HepG2 (cell line): Measurements from ENCODE around the gene KIF17. TPM values are rescaled to one million over a fixed set of nuclear protein-coding genes. Genes with fewer than 3 reads are reported as not detected.

Experiments used
- ARID2 ChIP-seq: sonication (generic); formaldehyde crosslinking; IDR thresholded peaks from 2 replicates; pipeline ENCODE4 v1.8.1; 2022; ENCODE audit warnings: mild to moderate bottlenecking, missing genetic modification reagents, borderline replicate concordance
- CEBPB ChIP-seq: IDR thresholded peaks from 2 replicates; pipeline ENCODE4 v1.6.1; 2011; ENCODE audit warnings: low read depth, low read length, improper control_type of control experiment, borderline replicate concordance
- CHD2 ChIP-seq: IDR thresholded peaks from 2 replicates; pipeline ENCODE4 v1.6.1; 2011; ENCODE audit warnings: low read depth, low read length, improper control_type of control experiment
- CREBL2 ChIP-seq: sonication (generic); formaldehyde crosslinking; IDR thresholded peaks from 2 replicates; pipeline ENCODE4 v1.8.1; 2023; ENCODE audit warnings: missing genetic modification reagents, mild to moderate bottlenecking, borderline replicate concordance
- CREM ChIP-seq, 2 experiments: sonication (generic) in 1 of 2; formaldehyde crosslinking in 1 of 2; IDR thresholded peaks; 2 replicates each; pipeline versions ENCODE4 v1.4.0 to v1.6.1; 2016 to 2020; ENCODE audit warnings: antibody characterized with exemption in 1 of 2, mild to moderate bottlenecking in 1 of 2, missing genetic modification reagents in 1 of 2
- DZIP1 ChIP-seq: sonication (generic); formaldehyde crosslinking; IDR thresholded peaks from 2 replicates; pipeline ENCODE4 v1.5.0; 2020; ENCODE audit warnings: mild to moderate bottlenecking, missing genetic modification reagents
- HNRNPL ChIP-seq: fragments of 200-400 bp; formaldehyde crosslinking; IDR thresholded peaks from 2 replicates; pipeline ENCODE4 v1.6.1; 2017; ENCODE audit warnings: mild to moderate bottlenecking, low read depth, low read length
- MAFF ChIP-seq: IDR thresholded peaks from 2 replicates; pipeline ENCODE4 v1.6.1; 2011; ENCODE audit warnings: low read depth, low read length, improper control_type of control experiment
- MIER2 ChIP-seq: IDR thresholded peaks from 2 replicates; pipeline ENCODE4 v1.6.1; 2016; ENCODE audit warnings: missing biosample characterization, missing genetic modification reagents
- MNT ChIP-seq: fragments of 450-650 bp; IDR thresholded peaks from 2 replicates; pipeline ENCODE4 v1.6.1; 2016
- NBN ChIP-seq: fragments of 450-650 bp; conservative IDR thresholded peaks from 2 replicates; pipeline ENCODE4 v1.6.1; 2017
- NCOR1 ChIP-seq: fragments of 200-600 bp; sonication (generic); IDR thresholded peaks from 2 replicates; pipeline ENCODE4 v1.7.0; 2017; ENCODE audit warnings: antibody characterized with exemption, low read length, borderline replicate concordance
- RNF2 ChIP-seq: fragments of 450-650 bp; conservative IDR thresholded peaks from 2 replicates; pipeline ENCODE4 v1.6.1; 2016; ENCODE audit warnings: low read depth
- SCMH1 ChIP-seq: sonication (generic); formaldehyde crosslinking; IDR thresholded peaks from 2 replicates; pipeline ENCODE4 v1.9.0; 2021; ENCODE audit warnings: missing genetic modification reagents, mild to moderate bottlenecking, borderline replicate concordance
- SP4 ChIP-seq: sonication (generic); formaldehyde crosslinking; IDR thresholded peaks from 2 replicates; pipeline ENCODE4 v1.8.1; 2023; ENCODE audit warnings: mild to moderate bottlenecking, missing genetic modification reagents
- SPEN ChIP-seq: sonication (generic); formaldehyde crosslinking; IDR thresholded peaks from 2 replicates; pipeline ENCODE4 v1.5.1; 2020; ENCODE audit warnings: low read depth, mild to moderate bottlenecking, missing genetic modification reagents
- SUZ12 ChIP-seq: fragments of 150-350 bp; IDR thresholded peaks from 2 replicates; pipeline ENCODE4 v1.6.1; 2014; ENCODE audit warnings: low read depth, low read length
- TFE3 ChIP-seq: IDR thresholded peaks from 2 replicates; pipeline ENCODE4 v1.6.1; 2016
- ZFP36L2 ChIP-seq: sonication (generic); formaldehyde crosslinking; IDR thresholded peaks from 2 replicates; pipeline ENCODE4 v1.4.0; 2020; ENCODE audit warnings: missing genetic modification reagents
- ZNF354B ChIP-seq: sonication (generic); formaldehyde crosslinking; IDR thresholded peaks from 2 replicates; pipeline ENCODE4 v1.8.0; 2022; ENCODE audit warnings: mild to moderate bottlenecking, missing genetic modification reagents
- ZNF383 ChIP-seq: sonication (generic); formaldehyde crosslinking; IDR thresholded peaks from 2 replicates; pipeline ENCODE4 v1.4.0; 2020; ENCODE audit warnings: missing genetic modification reagents, mild to moderate bottlenecking, borderline replicate concordance
- ZNF530 ChIP-seq: sonication (generic); formaldehyde crosslinking; IDR thresholded peaks from 2 replicates; pipeline ENCODE4 v1.5.0; 2020; ENCODE audit warnings: low read depth, mild to moderate bottlenecking, missing genetic modification reagents
- ZNF709 ChIP-seq: sonication (generic); formaldehyde crosslinking; IDR thresholded peaks from 2 replicates; pipeline ENCODE4 v1.5.0; 2020; ENCODE audit warnings: mild to moderate bottlenecking, missing genetic modification reagents
- ZNF724P ChIP-seq: sonication (generic); formaldehyde crosslinking; IDR thresholded peaks from 2 replicates; pipeline ENCODE4 v1.8.0; 2022; ENCODE audit warnings: missing genetic modification reagents, borderline replicate concordance
- ZSCAN25 ChIP-seq: sonication (generic); formaldehyde crosslinking; IDR thresholded peaks from 2 replicates; pipeline ENCODE4 v1.8.0; 2022; ENCODE audit warnings: mild to moderate bottlenecking, missing genetic modification reagents
- polyA plus RNA-seq, 8 experiments: library from polyadenylated mRNA; depleted of rRNA in 3 of 8; stranded (reverse) in 7 of 8; unstranded in 1 of 8; fragments of >200 nt; fragmentation: Illumina TruSeq in 4 of 8; extraction: Trizol in 4 of 8; gene quantifications; 2 replicates each; pipeline versions ENCODE4 v1.2.1 to v1.2.3, GENCODE V29; 2011 to 2016; ENCODE audit warnings: low read depth in 4 of 8, missing spikeins in 1 of 8, mixed read lengths in 1 of 8; ENCODE audit not compliant: insufficient read depth in 1 of 8
- total RNA-seq, 5 experiments: library from RNA; depleted of rRNA; stranded (reverse); fragments of >200 nt; fragmentation: Illumina TruSeq; extraction: Trizol; gene quantifications; 2 replicates each; pipeline ENCODE4 v1.2.3, GENCODE V29; 2016; ENCODE audit warnings: low read depth in 1 of 5

Gene KIF17
- total and polyA plus RNA-seq, 2 of the 13 experiments (the other 11 are each of a cell fraction or from before 2014, with no cell fraction given): 0.24 to 0.44 TPM

- TF ChIP-seq DZIP1 (CRISPR knock-in tag) (0 out of 2 replicates have a peak, but pooled peaks have one; percentile 75), ZNF383 (CRISPR knock-in tag) (no peak), TFE3 (CRISPR knock-in tag) (peak; percentile 98), SPEN (CRISPR knock-in tag) (0 out of 2 replicates have a peak, but pooled peaks have one; percentile 20), HNRNPL (peak; percentile 74; the same call in 1 of the 2 replicates), SP4 (peak; percentile 42; the same call in 1 of the 2 replicates), CREBL2 (no peak), SUZ12 (no peak), MNT (peak; percentile 71), MAFF (no peak), SCMH1 (CRISPR knock-in tag) (no peak), CREM (IDR thresholded peaks at IDR 0.05) (no peak; the same call in 1 of the 2 replicates), CREM (CRISPR knock-in tag; IDR thresholded peaks at IDR 0.05) (no peak), NBN (no peak), ZNF354B (CRISPR knock-in tag) (no peak), ARID2 (CRISPR knock-in tag) (no peak), ZSCAN25 (CRISPR knock-in tag) (no peak), MIER2 (CRISPR knock-in tag) (no peak), RNF2 (no peak; the same call in 1 of the 2 replicates), CHD2 (no peak), ZNF709 (CRISPR knock-in tag) (peak; percentile 55; the same call in 1 of the 2 replicates), ZFP36L2 (CRISPR knock-in tag) (no peak), CEBPB (no peak), NCOR1 (no peak), ZNF724P (CRISPR knock-in tag) (no peak; the same call in 1 of the 2 replicates), ZNF530 (no peak)
Measured at GRCh38 chr1:20732588-20733359, 15.0 kb upstream of the KIF17 start, which contains the start of gene SH2D5 (continued).
